HTR-8/SVneo (cell line): ENCODE measurements around the gene ST3GAL3.

Source experiments
- DNase-seq: peaks from one replicate; pipeline ENCODE4 v3.0.0; 2011; ENCODE audit warnings: low spot score, mixed read lengths; ENCODE audit not compliant: insufficient read length
- FAIRE-seq: peaks from 2 replicates; lab custom pipeline; 2011; peaks lifted over from hg19 to GRCh38; lab: Jason Lieb, UNC

Gene ST3GAL3

DNA sequence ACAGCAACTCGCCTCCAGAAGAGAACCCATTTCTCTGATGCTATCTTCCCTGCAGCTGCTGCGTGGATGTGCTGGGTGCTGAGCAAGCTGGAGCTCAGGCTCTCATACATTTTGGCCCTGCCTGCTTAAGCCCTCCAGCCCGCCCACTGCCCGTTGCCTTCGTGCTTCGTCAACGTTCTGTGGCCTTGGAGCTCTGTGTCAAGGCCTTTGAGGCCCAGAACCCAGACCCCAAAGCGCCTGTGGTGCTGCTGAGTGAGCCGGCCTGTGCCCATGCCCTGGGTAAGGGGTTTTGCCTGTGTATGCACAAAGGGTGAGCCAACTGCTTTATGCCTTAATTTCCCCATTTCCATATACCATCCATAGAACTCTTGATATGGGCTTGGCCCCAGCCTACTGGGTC is 263.6 kb downstream of the ST3GAL3 start:
- DNase-seq: no peak
- FAIRE-seq: no peak

DNA sequence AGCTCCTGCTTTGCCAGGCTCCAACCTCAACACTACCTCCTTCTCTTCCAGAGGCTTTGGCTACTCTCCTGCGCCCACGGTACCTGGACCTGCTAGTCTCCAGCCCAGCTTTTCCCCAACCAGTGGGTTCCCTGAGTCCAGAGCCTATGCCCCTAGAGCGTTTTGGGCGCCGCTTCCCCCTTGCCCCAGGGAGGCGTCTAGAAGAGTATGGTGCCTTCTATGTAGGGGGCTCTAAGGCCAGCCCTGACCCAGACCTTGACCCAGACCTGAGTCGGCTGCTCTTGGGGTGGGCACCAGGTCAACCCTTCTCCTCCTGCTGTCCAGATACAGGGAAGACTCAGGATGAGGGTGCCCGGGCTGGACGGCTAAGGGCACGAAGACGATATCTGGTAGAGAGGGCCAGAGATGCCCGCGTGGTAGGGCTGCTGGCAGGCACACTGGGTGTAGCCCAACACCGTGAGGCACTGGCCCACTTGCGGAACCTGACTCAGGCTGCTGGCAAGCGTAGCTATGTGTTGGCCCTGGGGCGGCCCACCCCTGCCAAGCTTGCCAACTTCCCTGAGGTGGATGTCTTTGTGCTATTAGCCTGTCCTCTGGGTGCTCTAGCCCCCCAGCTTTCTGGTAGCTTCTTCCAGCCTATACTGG is 264.1 kb downstream of the ST3GAL3 start:
- no peak for FAIRE-seq
- DNase-seq: no peak

DNA sequence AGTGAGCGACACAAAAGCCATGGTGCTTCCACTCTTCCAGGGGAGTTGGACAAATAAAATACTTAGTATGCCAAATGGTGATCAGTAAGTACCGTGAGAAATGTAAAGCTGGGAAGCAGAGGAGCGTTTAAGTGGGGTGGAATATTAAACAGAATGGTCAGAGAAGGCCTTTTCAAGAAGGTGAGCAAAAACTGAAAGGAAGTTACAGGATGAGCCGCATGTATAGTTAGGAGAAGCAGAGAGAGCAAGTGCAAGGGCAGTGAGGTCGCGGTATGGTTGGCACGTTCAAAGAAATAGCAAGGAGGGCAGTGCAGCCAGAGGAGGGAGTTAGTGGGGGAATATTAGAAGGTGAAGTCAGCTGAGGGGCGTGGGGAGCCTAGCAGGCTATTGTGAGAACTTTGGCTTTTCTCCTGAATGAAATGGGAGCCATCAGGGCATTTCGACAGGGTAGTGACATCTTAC is 266.7 kb downstream of the ST3GAL3 start:
- no peak for DNase-seq

DNA sequence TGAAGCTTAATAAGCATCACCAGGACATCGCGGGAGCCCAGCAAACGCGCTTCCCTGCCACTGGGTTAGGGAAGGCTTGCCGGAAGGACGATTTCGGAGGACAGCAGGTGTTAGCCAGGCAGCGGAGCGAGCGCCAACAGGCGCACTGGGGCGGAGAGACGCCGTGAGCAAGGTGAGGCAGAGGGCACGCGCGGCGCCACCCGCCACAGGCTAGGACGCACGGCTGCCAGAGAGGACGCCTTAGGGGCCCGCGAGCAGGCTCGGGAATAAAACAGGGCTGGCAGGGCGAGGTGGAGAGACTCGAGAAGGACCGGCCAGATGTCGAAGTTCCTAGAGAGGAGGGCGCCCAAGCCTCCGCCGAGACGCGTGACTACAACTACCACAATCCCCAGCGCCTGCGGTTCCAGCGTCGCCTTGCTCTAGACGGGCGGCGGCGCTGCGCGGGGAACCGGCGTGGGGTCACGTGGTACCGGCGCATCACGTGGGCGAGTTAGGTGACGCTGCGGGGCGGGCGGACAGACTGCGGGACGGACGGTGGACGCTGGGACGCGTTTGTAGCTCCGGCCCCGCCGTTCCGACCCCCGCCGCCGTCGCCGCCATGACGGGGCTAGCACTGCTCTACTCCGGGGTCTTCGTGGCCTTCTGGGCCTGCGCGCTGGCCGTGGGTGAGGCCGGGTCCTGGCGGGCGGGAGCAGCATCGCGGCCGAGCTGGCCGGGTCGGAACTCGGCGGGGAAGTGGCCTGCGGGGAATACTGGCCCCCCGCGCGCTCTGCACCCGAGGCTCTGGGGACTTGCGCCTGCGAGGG is 267.3 kb downstream of the ST3GAL3 start, which contains the start of gene ATP6V0B:
ATP6V0B (plus strand) TSS at position 518 of the 806 bp plus-strand sequence; CDS start at position 599, 81 bp downstream.
- peak; percentile 98 for FAIRE-seq
- peak; percentile 89 for DNase-seq

More for the DNA sequence above, 266.7 kb downstream of the ST3GAL3 start:
- FAIRE-seq: no peak

DNA sequence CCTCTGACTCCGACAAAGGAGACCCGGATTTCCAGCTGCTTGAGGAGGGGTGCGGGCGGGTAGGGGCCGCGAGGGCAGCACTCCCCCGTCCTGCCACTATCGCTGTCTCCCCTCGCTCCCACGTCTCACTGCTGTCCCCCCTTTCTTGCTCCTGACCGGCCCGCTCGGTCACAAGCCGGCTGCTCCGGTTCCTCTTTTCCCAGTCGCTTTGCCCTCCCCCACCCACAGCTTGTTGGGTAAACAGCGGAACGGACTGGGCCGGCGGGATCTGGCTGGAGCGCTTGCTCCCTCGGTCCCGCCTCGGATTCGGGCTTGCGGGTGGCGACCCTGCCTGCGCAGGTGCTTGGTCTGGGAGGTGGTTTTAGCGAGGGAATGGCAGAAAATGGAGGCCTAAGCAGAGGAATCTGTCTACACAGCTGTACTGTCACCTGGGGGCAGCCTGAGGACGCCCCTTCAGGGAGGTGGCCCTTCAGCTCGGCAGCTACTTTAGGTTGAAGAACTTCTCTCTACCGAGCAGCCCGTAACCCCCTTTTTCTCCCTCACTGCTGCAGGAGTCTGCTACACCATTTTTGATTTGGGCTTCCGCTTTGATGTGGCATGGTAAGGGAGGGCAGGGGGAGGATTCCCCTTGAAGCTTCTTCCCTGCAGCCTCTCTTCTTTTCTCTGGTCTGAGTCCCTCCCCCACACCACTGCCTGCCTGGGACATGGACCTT is 268.1 kb downstream of the ST3GAL3 start:
- FAIRE-seq (no peak), DNase-seq (no peak)

DNA sequence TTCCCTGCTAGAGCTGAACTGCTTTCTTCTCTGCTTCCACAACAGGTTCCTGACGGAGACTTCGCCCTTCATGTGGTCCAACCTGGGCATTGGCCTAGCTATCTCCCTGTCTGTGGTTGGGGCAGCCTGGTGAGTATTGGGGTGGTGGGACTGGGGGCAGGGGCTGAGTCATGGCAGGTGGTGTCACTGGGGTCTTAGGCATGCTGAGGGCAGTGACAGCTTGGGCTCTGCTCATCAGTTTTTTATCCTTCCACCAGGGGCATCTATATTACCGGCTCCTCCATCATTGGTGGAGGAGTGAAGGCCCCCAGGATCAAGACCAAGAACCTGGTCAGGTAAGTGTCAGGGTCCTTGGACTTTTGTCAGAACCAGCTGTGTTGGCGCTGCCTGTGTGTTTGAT is 268.7 kb downstream of the ST3GAL3 start:
- FAIRE-seq (no peak), DNase-seq (no peak)

DNA sequence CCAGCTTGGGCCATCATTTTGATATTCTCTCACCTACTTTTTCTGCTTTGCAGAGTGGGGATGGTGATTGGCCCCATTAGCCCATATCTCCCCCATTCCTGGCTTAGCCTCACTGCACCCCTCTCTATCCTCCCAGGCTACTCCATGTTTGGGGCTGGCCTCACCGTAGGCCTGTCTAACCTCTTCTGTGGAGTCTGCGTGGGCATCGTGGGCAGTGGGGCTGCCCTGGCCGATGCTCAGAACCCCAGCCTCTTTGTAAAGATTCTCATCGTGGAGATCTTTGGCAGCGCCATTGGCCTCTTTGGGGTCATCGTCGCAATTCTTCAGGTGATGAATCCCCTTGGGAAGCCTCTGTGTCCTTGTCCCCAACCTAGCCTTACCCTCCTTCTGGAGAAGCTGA is 269.6 kb downstream of the ST3GAL3 start:
- FAIRE-seq: no peak
- DNase-seq: no peak

DNA sequence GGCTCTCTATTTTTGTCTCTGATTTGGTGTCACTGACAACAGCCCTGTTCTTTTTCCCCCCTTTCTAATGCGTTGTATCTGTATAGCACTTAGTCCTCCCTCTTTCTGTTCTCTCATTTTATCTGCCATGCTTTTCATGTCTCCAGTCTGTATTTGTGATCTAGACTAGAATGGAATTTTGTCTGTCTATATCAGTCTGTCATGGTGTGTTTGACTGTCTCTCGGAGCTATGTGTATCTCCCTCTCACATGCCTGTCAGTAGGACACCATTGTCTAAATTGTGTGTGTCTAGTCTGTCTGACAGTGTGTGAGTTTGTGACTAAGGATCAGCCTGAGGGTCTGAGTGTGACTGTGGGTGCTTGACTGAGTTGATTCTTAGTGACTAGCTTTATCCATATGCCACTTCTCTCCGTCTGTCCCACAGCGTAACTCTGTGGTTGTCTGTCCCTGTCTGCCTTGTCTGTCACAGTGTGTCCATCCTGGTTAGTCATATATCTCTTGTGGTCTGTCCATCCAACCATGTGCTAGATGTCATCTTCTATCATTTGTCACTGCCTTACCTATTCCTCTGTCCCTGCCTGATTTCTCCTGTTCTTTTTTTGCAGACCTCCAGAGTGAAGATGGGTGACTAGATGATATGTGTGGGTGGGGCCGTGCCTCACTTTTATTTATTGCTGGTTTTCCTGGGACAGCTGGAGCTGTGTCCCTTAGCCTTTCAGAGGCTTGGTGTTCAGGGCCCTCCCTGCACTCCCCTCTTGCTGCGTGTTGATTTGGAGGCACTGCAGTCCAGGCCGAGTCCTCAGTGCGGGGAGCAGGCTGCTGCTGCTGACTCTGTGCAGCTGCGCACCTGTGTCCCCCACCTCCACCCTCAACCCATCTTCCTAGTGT is 270.3 kb downstream of the ST3GAL3 start:
- FAIRE-seq: no peak
- DNase-seq: no peak

DNA sequence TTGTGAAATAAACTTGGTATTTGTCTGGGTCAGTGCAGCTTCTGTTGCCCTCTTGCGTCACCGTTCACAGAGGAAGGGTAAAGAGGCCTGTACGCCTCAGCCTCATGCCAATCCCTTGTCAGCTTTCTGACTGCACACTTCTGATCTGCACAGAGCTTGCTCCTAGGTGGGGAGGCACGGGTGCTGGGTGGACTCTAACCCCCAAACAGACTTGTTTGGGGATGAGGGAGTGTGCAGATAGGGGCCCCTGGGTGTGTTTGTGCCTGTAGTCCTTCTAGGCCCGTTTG is 270.9 kb downstream of the ST3GAL3 start:
- FAIRE-seq: no peak

DNA sequence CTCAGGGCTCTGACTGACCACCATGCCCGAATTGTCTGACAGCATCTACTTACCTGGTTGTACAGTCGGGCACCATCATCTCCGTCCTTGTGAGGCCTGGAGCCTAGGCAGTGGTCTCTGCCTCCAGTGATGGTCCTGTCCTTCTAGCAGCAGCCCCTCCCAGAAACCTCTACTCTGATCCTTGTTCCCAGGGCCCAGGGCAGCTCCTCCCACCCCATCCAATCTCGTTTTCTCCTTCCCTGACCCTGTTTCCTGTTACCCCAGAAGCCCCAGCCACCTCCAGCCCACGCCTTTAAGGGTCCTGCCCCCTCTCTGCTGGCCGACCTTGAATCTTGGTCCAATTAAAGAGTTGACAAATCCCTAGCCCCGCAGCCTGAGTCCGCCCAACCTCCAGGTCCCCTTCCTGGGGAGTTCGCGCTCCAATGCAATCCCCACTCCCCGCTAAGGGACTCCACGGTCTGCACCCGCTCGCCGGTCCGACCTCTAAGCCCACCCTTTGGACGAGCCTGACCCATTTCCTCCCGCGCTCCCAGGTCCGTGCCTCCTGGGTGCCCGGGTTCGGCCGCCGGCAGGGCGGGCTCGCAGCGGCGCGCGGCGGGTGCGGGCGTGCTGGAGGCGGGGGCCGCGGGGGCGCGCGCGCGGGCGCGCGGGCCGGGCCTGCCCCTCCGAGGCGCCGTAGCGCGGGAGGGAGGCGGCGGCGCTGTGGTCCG is 271.4 kb downstream of the ST3GAL3 start, which contains the start of gene B4GALT2:
B4GALT2 (plus strand) TSS at position 660 of the 710 bp plus-strand sequence. CDS start 1,951 bp downstream, outside the sequence.
- FAIRE-seq (no peak), DNase-seq (no peak)

More for the DNA sequence above, 270.9 kb downstream of the ST3GAL3 start:
- no peak for DNase-seq

DNA sequence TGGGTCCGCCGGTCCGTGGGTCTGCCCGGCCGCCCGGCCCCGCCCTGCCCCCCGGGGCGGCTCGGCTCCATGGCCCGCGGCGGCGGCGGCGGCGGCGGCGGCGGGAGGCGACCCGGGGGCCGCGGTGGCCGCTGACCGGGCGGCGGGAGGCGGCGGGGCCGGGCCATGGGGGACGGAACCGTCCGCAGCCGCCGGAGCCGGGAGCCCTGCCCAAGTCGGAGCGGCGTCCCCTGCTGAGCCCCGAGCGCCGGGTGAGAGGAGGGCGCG is 271.9 kb downstream of the ST3GAL3 start:
- DNase-seq (no peak), FAIRE-seq (no peak)

DNA sequence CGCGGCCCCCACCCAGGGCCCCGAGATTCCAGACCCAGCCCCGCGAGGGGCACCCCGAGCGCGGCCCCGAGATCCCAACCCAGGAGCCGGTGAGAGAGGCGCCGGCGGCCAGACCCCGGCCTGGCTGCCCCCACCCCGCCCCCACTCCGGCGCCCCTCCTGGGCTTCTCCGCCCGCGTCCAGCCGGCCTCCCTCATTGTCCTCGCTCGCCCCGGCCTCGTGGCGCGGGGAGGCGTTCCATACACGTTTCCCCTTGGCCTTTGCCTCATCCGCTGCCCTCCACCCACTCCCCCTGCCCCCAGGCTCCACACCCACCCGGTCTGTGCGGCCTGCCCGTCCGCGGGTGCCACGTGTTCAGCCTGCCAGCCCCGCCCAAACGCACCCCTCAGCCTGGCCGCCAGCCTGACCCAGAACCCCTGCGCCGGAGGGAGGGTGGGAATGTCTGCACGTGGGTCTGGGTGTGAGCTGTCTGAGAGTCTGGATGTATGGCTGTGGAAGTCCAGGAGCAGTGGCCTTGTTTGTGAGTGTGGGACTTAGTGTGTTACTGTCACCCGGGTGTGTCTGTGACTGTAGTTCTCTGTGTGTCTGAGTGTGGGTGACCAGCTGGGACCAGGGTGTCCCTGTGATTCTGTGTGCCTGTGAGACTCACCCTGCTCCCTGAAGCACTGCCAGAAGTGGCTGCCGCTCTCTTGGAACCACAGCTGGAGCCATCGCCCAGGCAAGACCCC is 272.4 kb downstream of the ST3GAL3 start:
- FAIRE-seq: peak; percentile 87
- DNase-seq: no peak

DNA sequence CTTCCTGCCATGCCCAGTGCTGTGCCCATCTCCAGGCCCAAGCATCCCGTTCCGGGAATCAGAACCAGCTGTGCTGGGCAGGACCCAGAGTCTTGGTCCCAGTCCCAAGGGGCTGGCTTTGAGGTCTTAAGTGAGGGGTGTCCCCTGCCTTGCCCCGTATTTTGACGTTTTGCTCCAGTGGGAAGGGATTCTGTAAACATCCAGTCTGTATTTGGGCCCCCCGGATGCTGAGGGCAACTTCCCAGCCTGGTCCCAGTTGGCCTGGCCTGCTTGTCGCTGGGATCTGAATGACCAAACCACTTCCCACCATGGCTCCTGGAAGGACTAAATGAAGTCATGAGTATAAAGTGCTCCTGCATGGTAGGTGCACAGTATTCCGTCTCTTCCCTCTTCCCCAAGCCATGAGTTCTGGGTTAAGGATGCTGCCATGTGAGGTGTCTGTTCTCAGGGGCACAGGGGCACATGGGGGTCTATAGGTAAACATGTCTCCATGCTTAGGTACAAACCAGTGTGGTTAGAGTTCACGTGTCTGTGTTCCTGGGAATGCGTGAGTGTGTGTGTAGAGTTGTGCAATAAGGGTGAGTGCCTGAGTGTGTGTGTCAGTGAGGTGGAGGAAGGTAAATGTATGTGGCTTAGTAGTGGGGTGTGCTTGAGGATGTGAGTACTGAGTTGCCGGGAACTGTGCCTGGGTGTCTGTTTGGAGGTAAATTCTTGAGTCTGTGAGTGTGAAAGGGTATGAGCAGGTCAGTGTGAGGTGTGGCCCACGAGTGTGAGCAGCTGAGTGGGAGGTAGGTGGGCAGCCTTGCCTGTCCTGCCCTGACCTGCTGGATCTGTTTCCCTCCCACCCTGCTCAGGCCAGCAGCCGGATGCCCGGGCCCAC is 273.2 kb downstream of the ST3GAL3 start:
- FAIRE-seq (no peak), DNase-seq (no peak)
